HEK293 (cell line): Measurements from ENCODE around the gene TTC9B.

Experiments
- GLIS1 ChIP-seq: fragments of 450-650 bp; formaldehyde crosslinking; IDR thresholded peaks from 2 replicates; pipeline ENCODE4 v1.5.1; 2016; ENCODE audit warnings: missing biosample characterization, missing genetic modification characterization
- SCRT1 ChIP-seq: fragments of 450-650 bp; formaldehyde crosslinking; IDR thresholded peaks from 2 replicates; pipeline ENCODE4 v1.5.1; 2016; ENCODE audit warnings: missing biosample characterization, missing genetic modification characterization, borderline replicate concordance
- ZBTB20 ChIP-seq: fragments of 450-650 bp; formaldehyde crosslinking; IDR thresholded peaks from 2 replicates; pipeline ENCODE4 v1.5.1; 2016; ENCODE audit warnings: missing biosample characterization, missing genetic modification characterization
- ZNF10 ChIP-seq: fragments of 450-650 bp; formaldehyde crosslinking; IDR thresholded peaks from 2 replicates; pipeline ENCODE4 v1.5.1; 2017; ENCODE audit warnings: missing biosample characterization, missing genetic modification characterization
- ZNF274 ChIP-seq, 2 experiments: fragments of 200-500 bp in 1 of 2; fragments of 450-650 bp in 1 of 2; sonication (Bioruptor generic) in 1 of 2; formaldehyde crosslinking in 1 of 2; IDR thresholded peaks; 2 replicates each; pipeline versions ENCODE4 v1.5.1 to v1.6.1; 2014 to 2016; ENCODE audit warnings: borderline replicate concordance in 1 of 2, inconsistent platforms in 1 of 2, low read length in 1 of 2, missing biosample characterization in 1 of 2, missing genetic modification characterization in 1 of 2
- ZNF354C ChIP-seq: fragments of 450-650 bp; formaldehyde crosslinking; IDR thresholded peaks from 2 replicates; pipeline ENCODE4 v1.5.1; 2016; ENCODE audit warnings: missing biosample characterization, missing genetic modification characterization, low read depth, borderline replicate concordance
- ZNF366 ChIP-seq: fragments of 450-650 bp; formaldehyde crosslinking; conservative IDR thresholded peaks from 2 replicates; pipeline ENCODE4 v1.5.1; 2016; ENCODE audit warnings: missing biosample characterization, missing genetic modification characterization
- ZNF654 ChIP-seq: fragments of 450-650 bp; formaldehyde crosslinking; IDR thresholded peaks from 2 replicates; pipeline ENCODE4 v1.5.1; 2016; ENCODE audit warnings: low read depth, missing biosample characterization, missing genetic modification characterization
- ZNF660 ChIP-seq: fragments of 450-650 bp; IDR thresholded peaks from 2 replicates; pipeline ENCODE4 v1.5.1; 2018; ENCODE audit warnings: missing biosample characterization, mild to moderate bottlenecking, missing genetic modification characterization
- ZNF670 ChIP-seq: fragments of 450-650 bp; formaldehyde crosslinking; IDR thresholded peaks from 2 replicates; pipeline ENCODE4 v1.5.1; 2016; ENCODE audit warnings: missing biosample characterization, missing genetic modification characterization, low read depth
- ZNF701 ChIP-seq: fragments of 450-650 bp; formaldehyde crosslinking; IDR thresholded peaks from 2 replicates; pipeline ENCODE4 v1.5.1; 2016; ENCODE audit warnings: missing biosample characterization, missing genetic modification characterization
- ZNF843 ChIP-seq: fragments of 450-650 bp; formaldehyde crosslinking; IDR thresholded peaks from 2 replicates; pipeline ENCODE4 v1.5.1; 2016; ENCODE audit warnings: missing biosample characterization, missing genetic modification characterization
- TF ChIP-seq, protein P1 (sequence below): fragments of 450-650 bp; formaldehyde crosslinking; IDR thresholded peaks from 2 replicates; pipeline ENCODE4 v1.5.1; 2016; ENCODE audit warnings: missing biosample characterization, missing genetic modification characterization
- TF ChIP-seq, protein P2 (sequence below): sonication (generic); formaldehyde crosslinking; IDR thresholded peaks from 2 replicates; pipeline ENCODE4 v1.8.1; 2022; ENCODE audit warnings: mild to moderate bottlenecking, moderate library complexity, missing genetic modification reagents
- TF ChIP-seq, protein P3 (sequence below): fragments of 450-650 bp; formaldehyde crosslinking; IDR thresholded peaks from 2 replicates; pipeline ENCODE4 v1.5.1; 2016; ENCODE audit warnings: missing biosample characterization, missing genetic modification characterization
- TF ChIP-seq, protein P4 (sequence below): fragments of 450-650 bp; formaldehyde crosslinking; IDR thresholded peaks from 2 replicates; pipeline ENCODE4 v1.5.1; 2017; ENCODE audit warnings: missing biosample characterization, missing genetic modification characterization
- TF ChIP-seq, protein P5 (sequence below): fragments of 450-650 bp; formaldehyde crosslinking; IDR thresholded peaks from 2 replicates; pipeline ENCODE4 v1.5.1; 2016; ENCODE audit warnings: missing biosample characterization, missing genetic modification characterization, borderline replicate concordance
- TF ChIP-seq, protein P6 (sequence below): fragments of 450-650 bp; formaldehyde crosslinking; IDR thresholded peaks from 2 replicates; pipeline ENCODE4 v1.5.1; 2016; ENCODE audit warnings: missing biosample characterization, missing genetic modification characterization
- TF ChIP-seq, protein P7 (sequence below): fragments of 450-650 bp; formaldehyde crosslinking; IDR thresholded peaks from 2 replicates; pipeline ENCODE4 v1.5.1; 2016; ENCODE audit warnings: missing biosample characterization, missing genetic modification characterization

The TTC9B gene

DNA sequence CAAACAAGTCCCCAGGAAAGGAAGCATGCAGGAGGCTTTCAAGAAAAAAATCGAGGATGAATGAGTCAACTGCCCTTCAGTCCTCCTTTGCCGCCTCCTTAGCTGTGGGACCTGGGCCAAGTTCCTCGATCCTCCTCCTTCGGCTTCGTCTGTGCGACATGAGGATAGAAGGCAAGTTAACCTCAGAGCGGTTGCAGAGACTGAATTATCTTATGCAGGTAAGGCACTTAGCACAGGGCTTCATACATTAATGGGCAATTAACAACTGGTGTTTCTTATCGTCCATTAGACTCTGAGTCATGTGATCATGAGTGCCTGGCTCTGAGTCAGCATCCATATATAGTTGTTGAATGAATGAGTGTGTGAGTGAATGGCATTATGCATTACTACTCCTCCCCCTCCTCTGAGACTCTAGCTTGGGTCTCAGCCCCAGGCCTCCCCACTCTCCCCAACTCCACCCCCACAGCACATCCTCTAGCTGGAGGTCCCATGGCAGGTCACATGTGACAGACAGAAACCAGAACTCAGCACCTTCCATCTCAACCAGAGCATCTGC, 1.6 kb upstream of the TTC9B start (continued):
- TF ChIP-seq, protein P1, sequence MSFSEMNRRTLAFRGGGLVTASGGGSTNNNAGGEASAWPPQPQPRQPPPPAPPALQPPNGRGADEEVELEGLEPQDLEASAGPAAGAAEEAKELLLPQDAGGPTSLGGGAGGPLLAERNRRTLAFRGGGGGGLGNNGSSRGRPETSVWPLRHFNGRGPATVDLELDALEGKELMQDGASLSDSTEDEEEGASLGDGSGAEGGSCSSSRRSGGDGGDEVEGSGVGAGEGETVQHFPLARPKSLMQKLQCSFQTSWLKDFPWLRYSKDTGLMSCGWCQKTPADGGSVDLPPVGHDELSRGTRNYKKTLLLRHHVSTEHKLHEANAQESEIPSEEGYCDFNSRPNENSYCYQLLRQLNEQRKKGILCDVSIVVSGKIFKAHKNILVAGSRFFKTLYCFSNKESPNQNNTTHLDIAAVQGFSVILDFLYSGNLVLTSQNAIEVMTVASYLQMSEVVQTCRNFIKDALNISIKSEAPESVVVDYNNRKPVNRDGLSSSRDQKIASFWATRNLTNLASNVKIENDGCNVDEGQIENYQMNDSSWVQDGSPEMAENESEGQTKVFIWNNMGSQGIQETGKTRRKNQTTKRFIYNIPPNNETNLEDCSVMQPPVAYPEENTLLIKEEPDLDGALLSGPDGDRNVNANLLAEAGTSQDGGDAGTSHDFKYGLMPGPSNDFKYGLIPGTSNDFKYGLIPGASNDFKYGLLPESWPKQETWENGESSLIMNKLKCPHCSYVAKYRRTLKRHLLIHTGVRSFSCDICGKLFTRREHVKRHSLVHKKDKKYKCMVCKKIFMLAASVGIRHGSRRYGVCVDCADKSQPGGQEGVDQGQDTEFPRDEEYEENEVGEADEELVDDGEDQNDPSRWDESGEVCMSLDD (tag by site-specific recombination) = peak; percentile 62
- TF ChIP-seq, protein P2, sequence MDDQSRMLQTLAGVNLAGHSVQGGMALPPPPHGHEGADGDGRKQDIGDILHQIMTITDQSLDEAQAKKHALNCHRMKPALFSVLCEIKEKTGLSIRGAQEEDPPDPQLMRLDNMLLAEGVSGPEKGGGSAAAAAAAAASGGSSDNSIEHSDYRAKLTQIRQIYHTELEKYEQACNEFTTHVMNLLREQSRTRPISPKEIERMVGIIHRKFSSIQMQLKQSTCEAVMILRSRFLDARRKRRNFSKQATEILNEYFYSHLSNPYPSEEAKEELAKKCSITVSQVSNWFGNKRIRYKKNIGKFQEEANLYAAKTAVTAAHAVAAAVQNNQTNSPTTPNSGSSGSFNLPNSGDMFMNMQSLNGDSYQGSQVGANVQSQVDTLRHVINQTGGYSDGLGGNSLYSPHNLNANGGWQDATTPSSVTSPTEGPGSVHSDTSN (CRISPR knock-in tag) = no peak
- TF ChIP-seq, protein P3, sequence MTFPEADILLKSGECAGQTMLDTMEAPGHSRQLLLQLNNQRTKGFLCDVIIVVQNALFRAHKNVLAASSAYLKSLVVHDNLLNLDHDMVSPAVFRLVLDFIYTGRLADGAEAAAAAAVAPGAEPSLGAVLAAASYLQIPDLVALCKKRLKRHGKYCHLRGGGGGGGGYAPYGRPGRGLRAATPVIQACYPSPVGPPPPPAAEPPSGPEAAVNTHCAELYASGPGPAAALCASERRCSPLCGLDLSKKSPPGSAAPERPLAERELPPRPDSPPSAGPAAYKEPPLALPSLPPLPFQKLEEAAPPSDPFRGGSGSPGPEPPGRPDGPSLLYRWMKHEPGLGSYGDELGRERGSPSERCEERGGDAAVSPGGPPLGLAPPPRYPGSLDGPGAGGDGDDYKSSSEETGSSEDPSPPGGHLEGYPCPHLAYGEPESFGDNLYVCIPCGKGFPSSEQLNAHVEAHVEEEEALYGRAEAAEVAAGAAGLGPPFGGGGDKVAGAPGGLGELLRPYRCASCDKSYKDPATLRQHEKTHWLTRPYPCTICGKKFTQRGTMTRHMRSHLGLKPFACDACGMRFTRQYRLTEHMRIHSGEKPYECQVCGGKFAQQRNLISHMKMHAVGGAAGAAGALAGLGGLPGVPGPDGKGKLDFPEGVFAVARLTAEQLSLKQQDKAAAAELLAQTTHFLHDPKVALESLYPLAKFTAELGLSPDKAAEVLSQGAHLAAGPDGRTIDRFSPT (tag by site-specific recombination) = peak; percentile 94
- TF ChIP-seq ZNF10 (tag by site-specific recombination) (peak; percentile 65; the same call in 1 of the 2 replicates), ZNF670 (no peak), ZNF660 (tag by site-specific recombination) (peak; percentile 95), ZNF274 (IDR thresholded peaks at IDR 0.05; ENCODE audit: low read length) (no peak), ZNF274 (tag by site-specific recombination; IDR thresholded peaks at IDR 0.05; ENCODE audit: borderline replicate concordance) (no peak), ZNF354C (tag by site-specific recombination) (no peak), ZBTB20 (tag by site-specific recombination) (peak; percentile 11), ZNF654 (tag by site-specific recombination) (peak; percentile 16; the same call in 1 of the 2 replicates), GLIS1 (peak; percentile 81), SCRT1 (no peak), ZNF366 (tag by site-specific recombination) (peak; percentile 88), ZNF701 (tag by site-specific recombination) (no peak), ZNF843 (tag by site-specific recombination) (peak; percentile 76)
- TF ChIP-seq, protein P4, sequence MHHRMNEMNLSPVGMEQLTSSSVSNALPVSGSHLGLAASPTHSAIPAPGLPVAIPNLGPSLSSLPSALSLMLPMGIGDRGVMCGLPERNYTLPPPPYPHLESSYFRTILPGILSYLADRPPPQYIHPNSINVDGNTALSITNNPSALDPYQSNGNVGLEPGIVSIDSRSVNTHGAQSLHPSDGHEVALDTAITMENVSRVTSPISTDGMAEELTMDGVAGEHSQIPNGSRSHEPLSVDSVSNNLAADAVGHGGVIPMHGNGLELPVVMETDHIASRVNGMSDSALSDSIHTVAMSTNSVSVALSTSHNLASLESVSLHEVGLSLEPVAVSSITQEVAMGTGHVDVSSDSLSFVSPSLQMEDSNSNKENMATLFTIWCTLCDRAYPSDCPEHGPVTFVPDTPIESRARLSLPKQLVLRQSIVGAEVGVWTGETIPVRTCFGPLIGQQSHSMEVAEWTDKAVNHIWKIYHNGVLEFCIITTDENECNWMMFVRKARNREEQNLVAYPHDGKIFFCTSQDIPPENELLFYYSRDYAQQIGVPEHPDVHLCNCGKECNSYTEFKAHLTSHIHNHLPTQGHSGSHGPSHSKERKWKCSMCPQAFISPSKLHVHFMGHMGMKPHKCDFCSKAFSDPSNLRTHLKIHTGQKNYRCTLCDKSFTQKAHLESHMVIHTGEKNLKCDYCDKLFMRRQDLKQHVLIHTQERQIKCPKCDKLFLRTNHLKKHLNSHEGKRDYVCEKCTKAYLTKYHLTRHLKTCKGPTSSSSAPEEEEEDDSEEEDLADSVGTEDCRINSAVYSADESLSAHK (tag by site-specific recombination) = 0 out of 2 replicates have a peak, but pooled peaks have one; percentile 42
- TF ChIP-seq, protein P5, sequence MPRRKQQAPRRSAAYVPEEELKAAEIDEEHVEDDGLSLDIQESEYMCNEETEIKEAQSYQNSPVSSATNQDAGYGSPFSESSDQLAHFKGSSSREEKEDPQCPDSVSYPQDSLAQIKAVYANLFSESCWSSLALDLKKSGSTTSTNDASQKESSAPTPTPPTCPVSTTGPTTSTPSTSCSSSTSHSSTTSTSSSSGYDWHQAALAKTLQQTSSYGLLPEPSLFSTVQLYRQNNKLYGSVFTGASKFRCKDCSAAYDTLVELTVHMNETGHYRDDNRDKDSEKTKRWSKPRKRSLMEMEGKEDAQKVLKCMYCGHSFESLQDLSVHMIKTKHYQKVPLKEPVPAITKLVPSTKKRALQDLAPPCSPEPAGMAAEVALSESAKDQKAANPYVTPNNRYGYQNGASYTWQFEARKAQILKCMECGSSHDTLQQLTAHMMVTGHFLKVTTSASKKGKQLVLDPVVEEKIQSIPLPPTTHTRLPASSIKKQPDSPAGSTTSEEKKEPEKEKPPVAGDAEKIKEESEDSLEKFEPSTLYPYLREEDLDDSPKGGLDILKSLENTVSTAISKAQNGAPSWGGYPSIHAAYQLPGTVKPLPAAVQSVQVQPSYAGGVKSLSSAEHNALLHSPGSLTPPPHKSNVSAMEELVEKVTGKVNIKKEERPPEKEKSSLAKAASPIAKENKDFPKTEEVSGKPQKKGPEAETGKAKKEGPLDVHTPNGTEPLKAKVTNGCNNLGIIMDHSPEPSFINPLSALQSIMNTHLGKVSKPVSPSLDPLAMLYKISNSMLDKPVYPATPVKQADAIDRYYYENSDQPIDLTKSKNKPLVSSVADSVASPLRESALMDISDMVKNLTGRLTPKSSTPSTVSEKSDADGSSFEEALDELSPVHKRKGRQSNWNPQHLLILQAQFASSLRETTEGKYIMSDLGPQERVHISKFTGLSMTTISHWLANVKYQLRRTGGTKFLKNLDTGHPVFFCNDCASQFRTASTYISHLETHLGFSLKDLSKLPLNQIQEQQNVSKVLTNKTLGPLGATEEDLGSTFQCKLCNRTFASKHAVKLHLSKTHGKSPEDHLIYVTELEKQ (tag by site-specific recombination) = peak; percentile 36; the same call in 1 of the 2 replicates
- TF ChIP-seq, protein P6, sequence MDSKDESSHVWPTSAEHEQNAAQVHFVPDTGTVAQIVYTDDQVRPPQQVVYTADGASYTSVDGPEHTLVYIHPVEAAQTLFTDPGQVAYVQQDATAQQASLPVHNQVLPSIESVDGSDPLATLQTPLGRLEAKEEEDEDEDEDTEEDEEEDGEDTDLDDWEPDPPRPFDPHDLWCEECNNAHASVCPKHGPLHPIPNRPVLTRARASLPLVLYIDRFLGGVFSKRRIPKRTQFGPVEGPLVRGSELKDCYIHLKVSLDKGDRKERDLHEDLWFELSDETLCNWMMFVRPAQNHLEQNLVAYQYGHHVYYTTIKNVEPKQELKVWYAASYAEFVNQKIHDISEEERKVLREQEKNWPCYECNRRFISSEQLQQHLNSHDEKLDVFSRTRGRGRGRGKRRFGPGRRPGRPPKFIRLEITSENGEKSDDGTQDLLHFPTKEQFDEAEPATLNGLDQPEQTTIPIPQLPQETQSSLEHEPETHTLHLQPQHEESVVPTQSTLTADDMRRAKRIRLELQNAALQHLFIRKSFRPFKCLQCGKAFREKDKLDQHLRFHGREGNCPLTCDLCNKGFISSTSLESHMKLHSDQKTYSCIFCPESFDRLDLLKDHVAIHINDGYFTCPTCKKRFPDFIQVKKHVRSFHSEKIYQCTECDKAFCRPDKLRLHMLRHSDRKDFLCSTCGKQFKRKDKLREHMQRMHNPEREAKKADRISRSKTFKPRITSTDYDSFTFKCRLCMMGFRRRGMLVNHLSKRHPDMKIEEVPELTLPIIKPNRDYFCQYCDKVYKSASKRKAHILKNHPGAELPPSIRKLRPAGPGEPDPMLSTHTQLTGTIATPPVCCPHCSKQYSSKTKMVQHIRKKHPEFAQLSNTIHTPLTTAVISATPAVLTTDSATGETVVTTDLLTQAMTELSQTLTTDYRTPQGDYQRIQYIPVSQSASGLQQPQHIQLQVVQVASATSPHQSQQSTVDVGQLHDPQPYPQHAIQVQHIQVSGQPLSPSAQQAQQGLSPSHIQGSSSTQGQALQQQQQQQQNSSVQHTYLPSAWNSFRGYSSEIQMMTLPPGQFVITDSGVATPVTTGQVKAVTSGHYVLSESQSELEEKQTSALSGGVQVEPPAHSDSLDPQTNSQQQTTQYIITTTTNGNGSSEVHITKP (tag by site-specific recombination) = peak; percentile 76
- TF ChIP-seq, protein P7, sequence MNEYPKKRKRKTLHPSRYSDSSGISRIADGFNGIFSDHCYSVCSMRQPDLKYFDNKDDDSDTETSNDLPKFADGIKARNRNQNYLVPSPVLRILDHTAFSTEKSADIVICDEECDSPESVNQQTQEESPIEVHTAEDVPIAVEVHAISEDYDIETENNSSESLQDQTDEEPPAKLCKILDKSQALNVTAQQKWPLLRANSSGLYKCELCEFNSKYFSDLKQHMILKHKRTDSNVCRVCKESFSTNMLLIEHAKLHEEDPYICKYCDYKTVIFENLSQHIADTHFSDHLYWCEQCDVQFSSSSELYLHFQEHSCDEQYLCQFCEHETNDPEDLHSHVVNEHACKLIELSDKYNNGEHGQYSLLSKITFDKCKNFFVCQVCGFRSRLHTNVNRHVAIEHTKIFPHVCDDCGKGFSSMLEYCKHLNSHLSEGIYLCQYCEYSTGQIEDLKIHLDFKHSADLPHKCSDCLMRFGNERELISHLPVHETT (tag by site-specific recombination) = peak; percentile 90
